ENCODE results near the gene MYO16.
"Not testable (repeated sequence)": the region's sequence is repeated elsewhere in the genome, so short reads cannot be mapped to it uniquely, and the experiment has no call there.

MYO16 gene

DNA sequence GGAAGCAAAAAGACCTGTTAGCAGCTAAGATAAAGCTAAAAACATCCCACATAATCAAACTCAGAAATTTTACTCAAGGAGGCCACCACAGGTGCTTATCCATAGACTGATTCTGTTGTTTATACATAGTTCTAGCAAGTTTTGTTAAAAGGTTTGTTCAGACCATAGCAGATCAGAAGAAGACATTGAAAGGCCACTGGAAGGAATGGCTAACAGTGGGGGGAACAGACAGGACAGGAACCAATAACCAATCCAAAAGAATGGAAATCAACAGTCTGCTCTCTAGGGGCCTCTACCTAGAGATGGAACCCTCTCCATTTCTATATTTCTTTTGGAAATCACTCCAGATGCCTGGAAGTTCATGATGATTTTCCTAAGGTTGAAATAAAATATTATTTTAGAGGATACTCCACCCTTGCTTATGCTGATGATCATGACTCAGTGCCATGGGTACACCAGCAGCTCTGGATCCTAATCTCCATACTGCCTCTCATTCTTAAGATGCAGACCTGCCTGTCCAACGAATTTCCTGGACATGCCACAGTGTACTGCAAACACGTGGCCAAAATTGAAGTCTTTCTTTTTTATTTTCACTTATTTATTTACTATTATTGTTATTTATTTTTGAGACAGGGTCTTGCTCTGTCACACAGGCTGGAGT is 260.0 kb downstream of the MYO16 start:
- no peak for DNase-seq (ENCODE audit: low read depth, low spot score)

DNA sequence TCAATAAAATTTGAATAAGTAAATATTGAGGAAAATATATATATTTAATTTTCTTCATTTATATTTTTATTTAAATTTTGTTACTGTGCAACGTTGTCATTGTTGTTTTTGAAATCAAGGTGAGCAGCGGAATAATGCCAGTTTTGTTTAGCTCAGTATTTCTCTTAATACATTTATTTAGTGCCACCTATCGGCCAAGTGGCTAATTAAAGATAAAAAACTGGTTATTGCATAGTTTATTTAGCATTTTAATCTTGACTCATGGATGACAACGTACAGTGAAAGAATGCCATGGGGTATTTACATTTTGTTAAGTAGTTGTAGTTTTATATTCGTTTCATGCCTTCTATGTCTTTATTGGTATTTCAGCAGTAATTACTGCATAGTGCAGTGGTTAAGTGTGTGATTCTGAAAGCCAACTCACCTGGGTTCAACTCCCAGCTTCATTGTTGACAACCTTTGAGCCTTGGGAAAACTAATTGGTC is 265.9 kb downstream of the MYO16 start:
- no peak for DNase-seq (ENCODE audit: low read depth, low spot score)

DNA sequence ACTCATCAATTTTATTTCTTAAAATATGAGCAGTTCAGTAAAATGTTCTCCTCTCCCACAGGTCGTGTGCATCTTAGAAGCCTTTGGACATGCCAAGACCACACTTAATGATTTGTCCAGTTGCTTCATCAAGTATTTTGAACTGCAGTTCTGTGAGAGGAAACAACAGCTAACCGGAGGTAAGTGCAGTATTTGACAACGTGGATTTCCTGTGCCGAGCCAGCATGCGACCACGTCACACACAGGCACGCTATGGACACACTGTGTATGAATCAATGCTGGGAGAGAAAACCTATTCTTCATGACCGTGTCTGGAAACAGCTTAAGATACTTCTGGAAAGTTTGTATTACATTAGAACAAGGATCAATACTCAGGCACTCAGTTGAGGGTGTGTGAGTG is 268.5 kb downstream of the MYO16 start:
- DNase-seq (ENCODE audit: low read depth, low spot score) = no peak

DNA sequence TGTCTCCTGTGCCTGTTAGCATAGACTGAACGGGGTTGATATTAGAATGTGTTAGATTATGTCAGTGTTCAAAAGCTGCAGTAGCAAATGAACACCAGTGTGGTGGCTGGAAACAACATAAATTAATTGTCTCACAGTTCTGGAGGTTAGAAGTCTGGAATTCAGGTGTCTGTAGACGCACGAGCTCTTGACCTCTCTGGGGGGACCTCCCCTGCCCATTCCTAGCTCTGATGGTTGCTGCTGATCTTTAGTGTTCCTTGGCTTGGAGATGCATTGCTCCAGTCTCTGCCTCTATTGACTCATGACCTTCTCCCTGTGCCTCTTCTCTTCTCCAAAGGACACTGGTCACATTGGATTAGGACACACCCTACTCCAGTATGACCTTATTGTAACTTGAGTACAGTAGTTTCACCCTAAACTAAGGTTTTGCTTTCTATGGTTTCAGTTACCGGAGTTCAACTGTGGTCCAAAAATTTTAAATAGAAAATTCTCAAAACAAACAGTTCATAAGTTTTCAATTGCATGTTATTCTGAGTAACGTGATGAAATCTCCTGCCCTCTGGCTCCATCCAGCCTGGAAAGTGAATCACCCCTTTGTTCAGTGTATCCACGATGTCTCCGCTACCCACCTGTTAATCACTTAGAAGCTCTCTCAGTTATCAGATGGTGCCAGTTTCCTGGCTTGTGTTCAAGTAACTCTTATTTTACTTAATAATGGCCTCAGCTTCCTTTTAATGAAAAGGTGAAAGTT is 273.2 kb downstream of the MYO16 start:
- no peak for DNase-seq (ENCODE audit: low read depth, low spot score)

DNA sequence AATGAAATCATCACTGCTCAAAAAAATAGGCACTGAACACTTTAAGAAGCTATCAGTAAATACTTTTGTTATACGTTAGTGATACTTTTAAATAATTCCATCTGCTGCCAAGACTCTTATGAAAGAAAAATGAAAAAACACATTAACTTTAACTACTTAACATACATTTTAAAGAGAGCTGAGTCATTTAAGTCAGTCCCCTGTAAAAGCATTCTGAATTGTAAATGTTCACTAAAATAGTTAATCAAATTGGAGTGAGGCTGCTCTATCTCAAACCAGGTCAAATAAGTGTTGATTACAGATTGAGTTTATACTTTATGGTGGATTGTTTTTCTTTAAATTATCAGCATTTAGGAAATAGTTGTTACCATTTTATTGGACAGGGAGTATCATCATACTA is 274.2 kb downstream of the MYO16 start:
- DNase-seq (ENCODE audit: low read depth, low spot score) = no peak

DNA sequence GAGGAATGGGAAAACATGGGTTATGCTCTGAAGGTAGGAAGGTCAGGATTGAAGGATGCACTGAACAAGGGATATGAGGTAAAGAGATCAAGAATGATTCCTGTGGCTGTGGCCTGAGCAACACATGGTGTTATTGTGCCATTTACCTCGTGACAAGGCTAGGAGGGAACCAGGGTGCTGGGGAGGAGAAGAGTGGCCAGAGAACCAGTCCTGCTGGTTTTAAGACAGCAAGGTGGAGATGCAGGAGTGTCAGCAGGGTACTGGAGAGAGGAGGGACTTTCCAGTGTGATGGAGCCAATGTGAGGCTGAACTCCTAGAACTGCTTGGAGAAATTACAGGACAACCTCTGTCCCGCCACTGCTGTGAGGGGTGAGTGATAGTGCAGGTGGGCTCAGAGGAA is 282.4 kb downstream of the MYO16 start:
- DNase-seq (ENCODE audit: low read depth, low spot score) = no peak

DNA sequence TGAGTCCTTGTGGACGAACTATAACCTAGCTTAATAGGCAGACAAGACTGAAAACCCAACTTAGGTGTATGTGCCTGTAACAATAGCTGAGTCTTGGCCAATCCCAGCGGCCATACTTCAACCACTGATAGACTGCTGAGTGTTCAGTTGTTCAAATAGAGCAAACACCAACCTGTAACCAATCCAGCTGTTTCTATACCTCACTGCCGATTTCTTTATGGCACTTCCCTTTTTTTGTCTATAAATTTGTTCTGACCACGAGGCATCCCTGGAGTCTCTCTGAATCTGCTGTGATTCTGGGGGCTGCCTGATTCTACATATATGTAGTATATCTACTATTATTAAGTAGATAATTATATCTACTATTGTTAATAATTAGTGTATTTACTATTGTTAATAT is 284.3 kb downstream of the MYO16 start:
- not testable (repeated sequence) for DNase-seq (ENCODE audit: low read depth, low spot score)

DNA sequence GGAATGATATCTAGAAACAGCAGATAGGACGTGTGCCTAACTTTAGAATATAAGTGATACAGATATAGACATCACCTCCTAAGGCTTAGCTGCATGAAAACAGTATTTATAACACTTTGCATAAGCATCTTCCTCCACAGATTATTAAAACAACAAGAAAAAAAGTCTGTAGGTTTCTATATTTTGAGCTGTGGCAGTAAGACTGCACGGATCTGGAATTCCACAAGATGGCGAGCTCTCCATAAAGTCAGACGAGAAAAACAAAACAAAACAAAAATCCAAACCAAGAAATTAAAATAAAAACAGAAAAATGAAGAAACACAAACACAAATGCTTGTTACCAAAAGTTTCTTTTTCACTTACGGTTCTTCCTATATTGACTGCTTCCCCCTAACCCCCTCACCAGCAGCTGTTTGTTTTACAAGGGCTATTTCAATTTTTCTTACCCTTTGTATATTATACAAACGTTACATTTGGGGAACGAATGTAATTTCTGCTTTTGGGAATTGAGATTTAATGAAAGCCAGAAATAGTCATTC is 285.8 kb downstream of the MYO16 start:
- DNase-seq (ENCODE audit: low read depth, low spot score) = no peak

DNA sequence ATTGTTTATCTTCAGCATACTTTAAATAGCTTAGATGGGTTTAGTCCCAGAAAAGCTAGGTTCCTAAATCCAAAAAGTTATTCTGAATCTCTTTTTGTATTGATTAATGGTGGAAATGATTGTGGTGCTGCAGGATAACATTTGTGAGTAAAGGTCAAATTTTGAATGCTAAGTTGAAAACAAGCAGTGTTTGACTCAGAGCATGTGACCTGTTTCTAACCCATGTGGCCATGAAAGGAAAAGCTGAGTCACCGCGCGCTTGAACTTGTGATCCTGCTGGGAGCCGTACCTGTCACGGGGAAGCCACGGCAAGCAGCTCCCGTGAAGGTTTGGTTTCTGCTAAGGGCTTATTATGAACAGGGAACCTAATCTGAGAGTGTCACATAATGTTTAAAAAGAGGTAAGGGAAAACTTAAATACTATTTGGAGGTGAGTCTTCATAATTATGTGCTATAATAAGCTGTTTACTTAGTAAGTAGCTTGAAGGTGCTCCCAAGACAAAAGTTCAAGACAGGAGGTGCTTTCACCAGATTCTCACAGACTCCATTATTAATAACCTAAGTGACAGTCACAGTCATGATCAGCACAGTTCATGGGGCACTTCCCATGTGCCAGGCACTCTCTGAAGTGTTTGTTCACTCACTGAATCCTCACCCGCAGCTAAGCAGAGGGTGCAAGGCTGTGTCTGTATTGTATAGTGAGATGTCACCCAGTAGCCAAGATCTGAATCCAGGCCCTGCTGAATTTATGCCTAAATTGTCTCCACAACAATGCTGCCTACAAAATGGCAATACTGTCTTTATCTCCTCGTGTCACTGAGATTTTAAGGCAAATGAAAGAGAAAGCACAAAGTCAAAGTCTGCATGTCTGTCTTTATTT is 286.5 kb downstream of the MYO16 start:
- DNase-seq (ENCODE audit: low read depth, low spot score) = peak; percentile 56

DNA sequence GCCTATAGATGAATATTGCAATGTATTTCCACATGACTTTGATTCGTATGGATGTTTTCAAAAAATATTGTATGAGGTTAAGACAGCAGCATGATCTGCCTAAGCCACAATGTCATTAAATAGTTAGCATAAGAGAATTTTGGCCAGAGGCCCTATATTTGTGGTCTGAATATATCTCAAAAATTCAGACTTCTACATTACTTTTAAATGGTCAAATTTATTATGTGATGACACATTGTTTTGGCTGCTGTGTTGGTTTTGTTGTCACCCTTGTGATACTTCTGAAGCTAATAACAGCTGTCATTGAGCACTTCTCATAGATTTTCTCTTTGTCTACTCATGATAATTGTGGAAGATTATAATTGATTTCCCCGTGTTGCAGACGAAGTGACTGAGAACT is 288.2 kb downstream of the MYO16 start:
- no peak for DNase-seq (ENCODE audit: low read depth, low spot score)

DNA sequence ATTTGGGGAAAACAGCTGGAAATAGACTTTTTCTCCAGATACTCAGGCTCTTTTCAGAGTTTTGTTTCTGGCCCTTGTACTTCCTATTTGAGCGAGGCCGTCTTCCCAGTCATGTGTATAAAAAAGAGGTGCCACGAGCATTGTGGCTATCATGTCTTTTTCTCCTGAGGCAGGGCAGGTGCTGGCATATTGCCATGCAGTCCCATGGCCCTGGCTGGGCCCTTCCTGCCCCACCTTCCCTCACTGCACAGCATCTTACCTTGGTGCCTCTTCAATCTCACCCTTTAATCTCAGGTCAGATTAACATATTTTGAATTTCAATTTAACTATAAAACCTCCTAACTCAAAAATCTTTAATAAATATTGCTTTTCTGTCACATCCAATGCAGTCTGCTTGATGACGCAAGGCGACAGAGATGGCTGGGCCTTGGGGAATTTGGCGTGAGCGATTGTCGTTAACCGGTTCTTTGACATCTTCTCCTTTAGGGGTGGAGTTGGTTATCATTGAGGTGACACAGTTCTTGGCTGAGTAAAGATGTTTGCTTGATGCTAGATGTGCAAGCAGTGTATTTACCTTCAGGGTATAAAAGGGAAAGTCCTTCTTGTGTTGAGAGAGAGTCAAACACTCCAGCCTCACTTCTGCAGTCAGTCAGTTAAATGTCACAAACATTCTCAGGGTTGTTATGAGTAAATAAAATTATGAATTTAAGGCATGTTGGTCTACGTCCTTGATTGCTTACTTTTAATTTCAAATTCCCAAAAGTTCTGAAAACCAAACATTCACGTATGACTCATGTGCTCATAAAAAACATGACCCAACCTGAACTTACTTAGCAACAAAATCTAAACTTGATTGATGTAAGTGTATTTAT is 289.9 kb downstream of the MYO16 start:
- no peak for DNase-seq (ENCODE audit: low read depth, low spot score)

DNA sequence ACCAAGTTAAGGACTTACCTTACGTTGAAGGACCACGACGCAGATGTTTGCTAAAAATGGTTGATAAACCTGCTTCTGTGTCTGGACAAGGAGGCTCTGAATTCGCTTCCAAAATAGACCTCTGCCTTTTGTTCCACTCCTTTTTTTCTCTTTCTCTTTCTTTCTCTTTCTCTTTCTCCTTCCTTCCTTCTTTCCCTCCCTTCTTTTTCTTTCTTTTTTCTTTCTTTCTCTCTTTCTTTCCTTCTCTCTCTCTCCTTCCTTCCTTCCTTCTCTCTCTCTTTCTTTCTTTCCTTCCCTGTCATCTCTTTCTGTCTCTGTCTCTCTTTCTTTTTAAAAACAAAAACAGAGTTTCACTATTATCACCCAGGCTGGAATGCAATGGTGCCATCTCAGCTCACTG is 290.7 kb downstream of the MYO16 start:
- DNase-seq (ENCODE audit: low read depth, low spot score) = no peak

DNA sequence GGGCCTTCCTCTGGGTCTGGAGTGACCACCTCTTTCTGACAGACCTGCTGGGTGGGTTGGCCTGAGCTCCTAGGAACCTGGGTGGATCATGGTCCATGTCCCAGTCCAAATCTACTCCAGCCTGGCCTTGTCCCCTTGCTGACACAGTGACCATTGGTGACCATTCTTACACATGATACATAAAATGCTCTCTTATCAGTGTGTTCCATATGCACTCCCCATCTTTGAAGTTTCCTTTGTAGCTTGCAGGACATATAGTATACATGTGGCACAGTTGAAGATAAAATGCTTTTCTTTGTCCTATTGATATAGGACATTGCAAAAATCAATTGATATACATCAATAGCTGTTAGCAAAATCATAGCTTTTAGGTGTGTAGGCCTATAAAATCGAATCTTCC is 291.8 kb downstream of the MYO16 start:
- no peak for DNase-seq (ENCODE audit: low read depth, low spot score)

DNA sequence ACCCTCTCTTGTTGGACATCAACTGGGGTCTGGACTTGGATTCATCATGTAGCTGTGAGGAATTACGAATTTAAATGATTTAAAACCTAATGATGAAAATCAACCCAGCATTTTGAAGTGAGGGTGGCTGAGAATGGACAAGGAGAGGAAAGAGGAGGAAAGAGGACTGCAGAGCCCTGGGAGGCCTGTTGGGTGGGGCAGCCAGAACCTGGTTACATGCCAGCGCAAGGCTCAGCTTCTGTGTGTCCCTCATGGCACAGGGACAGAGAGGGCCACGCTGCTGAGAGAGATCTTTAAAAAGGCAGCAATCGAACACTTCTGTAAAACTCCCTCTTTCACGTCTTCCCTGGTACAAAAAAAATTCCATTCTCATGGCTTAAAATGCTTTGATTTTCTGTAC is 292.7 kb downstream of the MYO16 start:
- no peak for DNase-seq (ENCODE audit: low read depth, low spot score)

DNA sequence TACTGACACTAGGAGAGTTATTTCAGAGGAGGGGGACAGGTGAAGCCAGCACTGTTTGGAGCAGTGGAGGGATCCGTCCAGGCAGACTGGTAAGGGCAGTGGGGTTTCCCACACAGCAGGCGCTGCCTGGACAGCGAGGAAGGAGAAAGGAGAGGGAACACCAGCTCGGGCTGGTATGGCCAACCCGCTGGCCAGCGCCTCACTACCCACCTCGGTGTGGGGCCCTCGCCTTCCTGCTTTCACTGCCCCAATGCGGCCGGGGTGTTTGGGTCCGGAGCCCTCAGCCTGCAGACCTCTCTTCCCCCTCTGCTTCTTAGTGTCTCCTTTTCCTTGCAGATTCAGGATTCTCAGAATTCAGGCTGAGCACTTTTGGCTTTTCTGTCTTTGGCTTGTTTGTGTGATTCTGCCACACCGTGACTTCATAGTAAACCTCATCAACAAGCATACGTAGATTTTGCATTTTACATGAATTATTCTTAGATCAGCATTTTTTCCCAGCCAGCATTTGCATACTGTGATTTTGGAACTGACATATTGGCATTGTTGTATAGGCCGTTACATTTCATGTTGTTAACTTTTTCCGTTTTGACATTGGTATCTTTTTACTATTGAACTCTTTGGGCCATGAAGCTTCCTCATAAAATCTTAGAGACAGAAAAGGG is 294.1 kb downstream of the MYO16 start:
- no peak for DNase-seq (ENCODE audit: low read depth, low spot score)

DNA sequence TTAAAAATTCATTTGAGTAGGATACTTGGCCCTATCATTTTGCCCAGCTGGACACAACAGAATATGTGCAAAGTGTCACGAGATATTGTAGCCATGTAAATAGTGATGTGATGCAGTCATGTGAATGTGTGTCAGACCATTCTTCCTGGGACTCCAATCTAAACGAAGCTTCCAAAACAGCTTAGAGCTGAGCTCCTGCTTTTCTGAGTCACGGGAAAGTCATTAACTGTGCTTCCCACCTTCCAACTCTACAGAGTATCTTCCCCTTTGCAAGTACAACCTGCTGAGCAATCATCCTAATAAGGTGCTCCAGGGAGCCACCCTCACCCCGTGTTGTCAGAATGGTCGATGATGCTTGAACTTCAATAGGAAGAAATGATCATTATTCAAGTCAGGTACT is 294.7 kb downstream of the MYO16 start:
- DNase-seq (ENCODE audit: low read depth, low spot score) = no peak

DNA sequence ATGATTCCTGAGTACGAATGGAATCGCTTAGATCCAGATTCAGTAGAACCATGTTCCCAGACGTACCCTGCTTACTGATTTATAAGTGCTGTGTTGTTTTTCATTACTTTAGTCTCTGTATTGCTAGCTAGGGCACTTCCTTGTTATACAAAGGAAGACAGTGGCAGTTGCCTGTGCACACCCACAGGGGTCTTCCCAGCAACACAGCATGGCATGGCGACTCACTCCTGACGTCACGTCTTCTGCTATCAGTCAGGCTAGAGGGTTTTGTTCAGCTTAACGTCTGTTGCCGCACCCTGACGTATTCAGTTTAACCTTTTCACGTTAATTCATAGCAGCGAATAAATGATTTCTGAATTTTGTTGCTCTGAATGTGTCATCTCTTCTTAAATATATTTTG is 295.1 kb downstream of the MYO16 start:
- no peak for DNase-seq (ENCODE audit: low read depth, low spot score)

DNA sequence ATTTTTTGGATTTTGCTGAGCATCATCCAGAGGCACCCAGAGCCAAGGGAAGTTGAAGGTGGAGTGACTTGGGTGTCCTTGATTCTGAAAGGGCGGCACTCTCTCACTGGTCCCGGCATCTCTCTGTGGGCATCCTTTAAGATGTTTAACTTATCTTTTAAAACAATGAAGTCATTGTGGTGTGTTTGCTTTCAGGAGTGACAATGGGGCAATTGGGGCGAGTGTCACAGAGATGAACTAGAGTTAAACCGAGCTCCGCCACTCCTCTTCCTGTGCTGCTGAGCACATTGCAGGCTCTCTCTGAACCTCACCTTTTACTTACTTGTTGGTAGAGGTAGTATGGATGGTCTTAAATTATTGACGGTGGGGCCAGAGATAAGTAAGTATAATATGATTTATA is 295.7 kb downstream of the MYO16 start:
- DNase-seq (ENCODE audit: low read depth, low spot score) = no peak

DNA sequence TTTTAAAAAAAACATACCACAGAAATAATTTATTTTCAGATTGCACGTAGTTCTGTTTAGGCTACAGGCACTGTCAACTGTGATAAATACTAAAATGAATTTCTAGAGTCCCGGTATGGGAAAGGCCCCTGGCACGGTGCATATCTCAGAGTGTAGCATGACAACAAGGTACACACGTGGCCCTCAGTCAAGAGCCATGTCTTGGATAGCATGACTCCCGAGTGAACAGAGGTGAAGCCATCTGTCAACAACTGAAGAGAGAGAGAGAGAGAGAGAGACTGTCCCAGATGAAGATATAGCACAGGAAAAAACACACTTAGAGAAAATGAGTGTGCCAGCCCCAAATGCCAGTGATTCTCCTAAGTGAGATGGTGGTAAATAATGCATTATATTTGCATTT is 297.5 kb downstream of the MYO16 start:
- no peak for DNase-seq (ENCODE audit: low read depth, low spot score)

DNA sequence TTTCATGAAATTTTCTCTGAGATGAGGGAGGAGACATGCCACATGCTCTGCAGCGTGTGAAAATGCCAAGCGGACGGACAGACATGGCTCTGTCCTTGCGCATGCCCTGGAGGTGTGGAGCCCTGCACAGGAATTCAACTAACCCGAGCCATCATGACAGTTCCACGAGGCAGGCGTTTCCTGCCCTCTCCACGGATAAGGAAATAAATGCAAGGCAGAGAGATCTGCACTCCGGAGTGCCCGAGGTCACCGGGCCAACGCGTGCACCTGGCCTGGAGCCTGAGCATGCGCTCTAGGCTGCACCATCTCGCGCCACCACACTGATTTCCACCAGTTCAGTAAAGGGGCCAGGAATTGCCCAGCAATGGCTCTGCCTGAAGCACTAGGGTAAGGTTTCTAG is 298.2 kb downstream of the MYO16 start:
- DNase-seq (ENCODE audit: low read depth, low spot score) = no peak
